ENCODE results near the gene SLC25A53.
"Not testable (repeated sequence)": the region's sequence is repeated elsewhere in the genome, so short reads cannot be mapped to it uniquely, and the experiment has no call there.

The SLC25A53 gene

DNA sequence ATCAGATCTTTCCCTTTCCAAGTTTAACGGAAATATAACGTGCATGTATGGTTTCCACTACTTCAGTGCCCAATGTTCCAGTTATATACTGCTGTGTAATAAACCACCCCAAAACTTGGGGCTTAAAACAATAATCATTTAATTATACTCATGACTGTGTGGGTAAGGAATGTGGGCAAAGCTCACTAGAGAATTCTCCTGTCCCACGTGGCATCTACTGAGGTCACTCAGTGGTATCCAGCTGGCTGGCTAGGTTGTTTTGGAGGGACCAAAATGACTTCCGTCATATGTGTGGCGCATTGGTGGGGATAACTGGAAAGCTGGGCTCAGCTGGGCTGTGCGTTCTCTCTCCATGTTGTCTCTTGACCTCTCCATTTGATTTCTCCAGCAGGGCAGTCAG lies 26.0 kb downstream of the SLC25A53 start:
- 100% methylated on average over 1 of the region's 6 CpGs for WGBS, 2 experiments (ENCODE audit: insufficient coverage in 2 of 2)
- H3K9me3 ChIP-seq (ENCODE audit: control insufficient read depth, low read length): no peaks in the 10 kb centered on the region
- peaks cover 4% of the 10 kb centered on the region for H3K36me3 ChIP-seq (ENCODE audit: control insufficient read depth, insufficient read depth, low read length)
- H3K27ac ChIP-seq (ENCODE audit: low read depth, low read length, severe bottlenecking): no peak overlapping the region
- H3K4me1 ChIP-seq (ENCODE audit: control insufficient read depth, insufficient read depth, low read length, poor library complexity, severe bottlenecking): no peaks in the 10 kb centered on the region
- H3K4me3 ChIP-seq (ENCODE audit: extremely low read depth, insufficient read depth, low read length, poor library complexity, severe bottlenecking): no peak overlapping the region

DNA sequence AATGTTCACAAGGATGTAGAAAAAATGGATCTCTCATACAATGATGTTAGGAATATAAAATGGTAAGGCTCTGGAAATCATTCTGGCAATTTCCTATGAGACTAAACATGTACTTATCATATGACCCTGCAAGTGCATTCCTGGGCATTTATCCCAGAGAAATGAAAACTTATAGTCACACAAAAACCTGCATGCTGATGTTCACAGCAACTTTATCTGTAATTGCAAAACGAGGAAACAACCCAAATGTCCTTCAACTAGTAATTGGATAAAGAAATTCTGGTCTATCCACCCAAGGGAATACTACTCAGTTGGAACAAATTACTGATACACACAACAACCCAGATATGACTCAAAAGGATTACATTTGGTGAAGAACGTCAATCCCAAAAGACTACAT lies 30.0 kb downstream of the SLC25A53 start:
- WGBS, 2 experiments (ENCODE audit: insufficient coverage in 2 of 2): no CpG with 5 or more reads among the region's 2 CpGs
- Histone ChIP-seq H3K4me1 (ENCODE audit: control insufficient read depth, insufficient read depth, low read length, poor library complexity, severe bottlenecking) (no peaks in the 10 kb centered on the region), H3K36me3 (ENCODE audit: control insufficient read depth, insufficient read depth, low read length) (peaks cover 4% of the 10 kb centered on the region), H3K27ac (ENCODE audit: low read depth, low read length, severe bottlenecking) (no peak overlapping the region), H3K9me3 (ENCODE audit: control insufficient read depth, low read length) (no peaks in the 10 kb centered on the region), H3K4me3 (ENCODE audit: extremely low read depth, insufficient read depth, low read length, poor library complexity, severe bottlenecking) (no peak overlapping the region)

GRCh38 chrX:104122829-104123228 lies 34.0 kb downstream of the SLC25A53 start:
- Histone ChIP-seq H3K4me3 (ENCODE audit: extremely low read depth, insufficient read depth, low read length, poor library complexity, severe bottlenecking) (no peak overlapping the region), H3K27ac (ENCODE audit: low read depth, low read length, severe bottlenecking) (no peak overlapping the region), H3K36me3 (ENCODE audit: control insufficient read depth, insufficient read depth, low read length) (no peaks in the 10 kb centered on the region), H3K9me3 (ENCODE audit: control insufficient read depth, low read length) (no peaks in the 10 kb centered on the region), H3K4me1 (ENCODE audit: control insufficient read depth, insufficient read depth, low read length, poor library complexity, severe bottlenecking) (no peaks in the 10 kb centered on the region)
- 93 to 94% methylated on average over 3 of the region's 5 CpGs for WGBS, 2 experiments (ENCODE audit: insufficient coverage in 2 of 2)

- Histone ChIP-seq H3K36me3 (ENCODE audit: control insufficient read depth, insufficient read depth, low read length) (no peaks in the 10 kb centered on the region), H3K4me3 (ENCODE audit: extremely low read depth, insufficient read depth, low read length, poor library complexity, severe bottlenecking) (no peak overlapping the region), H3K4me1 (ENCODE audit: control insufficient read depth, insufficient read depth, low read length, poor library complexity, severe bottlenecking) (no peaks in the 10 kb centered on the region), H3K9me3 (ENCODE audit: control insufficient read depth, low read length) (no peaks in the 10 kb centered on the region), H3K27ac (ENCODE audit: low read depth, low read length, severe bottlenecking) (no peak overlapping the region)
- 80% methylated on average over 1 of the region's 1 CpG; no CpG with 5 or more reads in 1 of the 2 experiments for WGBS, 2 experiments (ENCODE audit: insufficient coverage in 2 of 2)
These were observed 38.0 kb downstream of the SLC25A53 start for GRCh38 chrX:104118765-104119164.

- H3K4me1 ChIP-seq (ENCODE audit: control insufficient read depth, insufficient read depth, low read length, poor library complexity, severe bottlenecking): no peaks in the 10 kb centered on the region
- H3K36me3 ChIP-seq (ENCODE audit: control insufficient read depth, insufficient read depth, low read length): no peaks in the 10 kb centered on the region
- H3K27ac ChIP-seq (ENCODE audit: low read depth, low read length, severe bottlenecking): no peak overlapping the region
- no peaks in the 10 kb centered on the region for H3K9me3 ChIP-seq (ENCODE audit: control insufficient read depth, low read length)
- H3K4me3 ChIP-seq (ENCODE audit: extremely low read depth, insufficient read depth, low read length, poor library complexity, severe bottlenecking): no peak overlapping the region
These were observed 39.0 kb downstream of the SLC25A53 start for GRCh38 chrX:104117759-104118158.

DNA sequence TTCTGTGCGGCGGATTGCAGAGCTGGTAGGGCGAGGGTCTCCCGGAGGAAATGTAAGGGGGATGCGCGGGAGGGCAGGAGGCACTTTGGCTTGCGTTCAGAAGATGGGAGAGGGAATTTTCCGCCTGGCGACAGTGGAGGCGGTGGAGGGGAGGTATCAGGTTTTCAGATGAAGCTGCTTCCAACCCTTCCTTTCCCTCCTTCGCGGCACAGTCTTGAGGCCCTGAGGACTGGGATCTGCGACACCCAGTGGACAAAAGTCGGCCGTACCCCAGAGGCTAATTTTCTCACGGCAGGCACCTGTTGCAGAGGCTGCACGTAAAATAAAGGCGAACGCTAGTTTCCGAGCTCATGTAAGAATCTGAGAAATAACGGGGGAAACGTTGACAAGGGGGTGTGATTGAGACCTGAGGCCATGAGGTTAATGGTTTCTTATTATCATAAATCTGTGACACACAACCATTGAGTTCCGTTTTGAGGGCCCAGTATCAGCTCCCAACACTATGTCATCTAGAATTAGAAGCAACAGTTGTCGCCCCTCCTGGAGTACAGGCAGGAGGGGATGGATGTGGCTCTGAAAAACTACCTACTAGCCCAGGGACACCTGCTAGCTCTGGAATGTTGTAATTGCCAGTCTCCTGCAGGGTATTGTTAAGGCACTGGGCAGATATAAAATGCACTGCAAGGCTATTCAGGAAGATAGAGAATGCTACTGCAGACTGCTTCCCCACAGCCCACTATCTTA lies 43.4 kb downstream of the SLC25A53 start:
- no peaks in the 10 kb centered on the region for H3K36me3 ChIP-seq (ENCODE audit: control insufficient read depth, insufficient read depth, low read length)
- H3K9me3 ChIP-seq (ENCODE audit: control insufficient read depth, low read length): no peaks in the 10 kb centered on the region
- H3K4me3 ChIP-seq (ENCODE audit: extremely low read depth, insufficient read depth, low read length, poor library complexity, severe bottlenecking): peak overlapping the region; percentile 47
- 0% methylated on average over 5 of the region's 24 CpGs; no CpG with 5 or more reads in 1 of the 2 experiments for WGBS, 2 experiments (ENCODE audit: insufficient coverage in 2 of 2)
- H3K4me1 ChIP-seq (ENCODE audit: control insufficient read depth, insufficient read depth, low read length, poor library complexity, severe bottlenecking): no peaks in the 10 kb centered on the region
- H3K27ac ChIP-seq (ENCODE audit: low read depth, low read length, severe bottlenecking): no peak overlapping the region

DNA sequence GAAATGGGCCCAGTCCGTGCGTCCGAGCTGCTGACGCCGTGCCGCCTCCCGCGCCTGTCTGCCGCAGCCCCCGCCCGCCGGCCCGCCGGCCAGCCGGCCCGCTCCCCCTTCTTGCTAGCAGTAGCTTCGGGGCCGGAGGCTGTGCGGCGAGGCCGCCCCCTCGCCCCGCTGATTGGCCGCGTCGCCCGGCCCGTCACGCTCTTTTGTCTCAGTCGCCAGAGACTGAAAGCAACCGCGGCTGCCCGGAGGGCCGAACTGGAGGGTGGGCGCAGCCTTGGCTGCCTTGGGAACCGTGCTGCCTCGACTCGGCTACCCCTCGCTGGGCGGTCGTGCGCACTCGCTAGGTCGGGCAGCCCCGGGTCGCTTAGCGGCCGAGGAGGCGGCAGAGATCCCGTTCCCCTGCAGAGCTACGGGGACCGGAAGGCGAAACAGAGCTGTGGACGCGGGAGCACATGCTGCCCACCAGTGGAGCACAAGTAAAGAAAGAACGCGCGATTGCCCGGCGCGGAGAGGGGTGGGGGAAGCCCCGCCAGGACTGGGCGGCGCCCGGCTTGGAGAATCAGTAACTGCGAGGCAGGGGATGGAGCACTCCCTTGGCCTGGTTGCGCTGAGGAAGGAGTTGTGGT lies 44.4 kb downstream of the SLC25A53 start, which contains the start of gene ZCCHC18:
Gene ZCCHC18 (plus strand): TSS at position 198 of the 626 bp plus-strand sequence. CDS start 1,589 bp downstream, outside the sequence.
- WGBS, 2 experiments (ENCODE audit: insufficient coverage in 2 of 2): 0% methylated on average over 6 to 15 of the region's 67 CpGs
- peak within 1 kb of the TSS; percentile 47 for H3K4me3 ChIP-seq (ENCODE audit: extremely low read depth, insufficient read depth, low read length, poor library complexity, severe bottlenecking)
- H3K9me3 ChIP-seq (ENCODE audit: control insufficient read depth, low read length): no peaks in the 10 kb centered on the region
- H3K27ac ChIP-seq (ENCODE audit: low read depth, low read length, severe bottlenecking): peak within 1 kb of the TSS; percentile 86
- H3K4me1 ChIP-seq (ENCODE audit: control insufficient read depth, insufficient read depth, low read length, poor library complexity, severe bottlenecking): no peaks in the 10 kb centered on the region
- no peaks in the 10 kb centered on the region for H3K36me3 ChIP-seq (ENCODE audit: control insufficient read depth, insufficient read depth, low read length)

GRCh38 chrX:104110491-104111240 lies 46.1 kb downstream of the SLC25A53 start:
- not testable (repeated sequence) for H3K4me1 ChIP-seq (ENCODE audit: control insufficient read depth, insufficient read depth, low read length, poor library complexity, severe bottlenecking); H3K4me3 ChIP-seq (ENCODE audit: extremely low read depth, insufficient read depth, low read length, poor library complexity, severe bottlenecking); H3K27ac ChIP-seq (ENCODE audit: low read depth, low read length, severe bottlenecking); H3K9me3 ChIP-seq (ENCODE audit: control insufficient read depth, low read length); H3K36me3 ChIP-seq (ENCODE audit: control insufficient read depth, insufficient read depth, low read length)
- WGBS, 2 experiments (ENCODE audit: insufficient coverage in 2 of 2): 83 to 90% methylated on average over 2 of the region's 6 CpGs

DNA sequence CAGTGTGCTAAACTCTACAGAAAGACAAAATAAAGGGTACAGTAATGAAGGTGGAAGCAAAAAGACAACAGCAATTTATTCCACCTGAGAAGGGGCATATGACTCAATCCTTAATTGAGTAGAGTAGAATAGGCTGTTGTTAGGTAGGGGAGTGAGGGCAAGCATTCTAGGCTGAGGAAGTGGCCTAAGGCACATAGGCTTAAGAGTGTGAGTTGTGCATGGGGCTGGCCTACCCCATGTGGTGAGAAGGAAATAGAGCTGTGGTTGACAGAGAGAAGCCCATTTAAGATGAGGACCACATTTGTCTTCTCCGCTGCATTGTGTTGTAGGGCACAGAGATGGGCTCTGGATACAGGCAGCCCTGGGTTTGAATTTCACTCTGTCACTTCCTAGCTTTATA lies 47.9 kb downstream of the SLC25A53 start:
- no peaks in the 10 kb centered on the region for H3K9me3 ChIP-seq (ENCODE audit: control insufficient read depth, low read length)
- WGBS, 2 experiments (ENCODE audit: insufficient coverage in 2 of 2): 60% methylated on average over 1 of the region's 1 CpG; no CpG with 5 or more reads in 1 of the 2 experiments
- H3K4me1 ChIP-seq (ENCODE audit: control insufficient read depth, insufficient read depth, low read length, poor library complexity, severe bottlenecking): no peaks in the 10 kb centered on the region
- no peak overlapping the region for H3K27ac ChIP-seq (ENCODE audit: low read depth, low read length, severe bottlenecking)
- H3K36me3 ChIP-seq (ENCODE audit: control insufficient read depth, insufficient read depth, low read length): no peaks in the 10 kb centered on the region
- H3K4me3 ChIP-seq (ENCODE audit: extremely low read depth, insufficient read depth, low read length, poor library complexity, severe bottlenecking): no peak overlapping the region

DNA sequence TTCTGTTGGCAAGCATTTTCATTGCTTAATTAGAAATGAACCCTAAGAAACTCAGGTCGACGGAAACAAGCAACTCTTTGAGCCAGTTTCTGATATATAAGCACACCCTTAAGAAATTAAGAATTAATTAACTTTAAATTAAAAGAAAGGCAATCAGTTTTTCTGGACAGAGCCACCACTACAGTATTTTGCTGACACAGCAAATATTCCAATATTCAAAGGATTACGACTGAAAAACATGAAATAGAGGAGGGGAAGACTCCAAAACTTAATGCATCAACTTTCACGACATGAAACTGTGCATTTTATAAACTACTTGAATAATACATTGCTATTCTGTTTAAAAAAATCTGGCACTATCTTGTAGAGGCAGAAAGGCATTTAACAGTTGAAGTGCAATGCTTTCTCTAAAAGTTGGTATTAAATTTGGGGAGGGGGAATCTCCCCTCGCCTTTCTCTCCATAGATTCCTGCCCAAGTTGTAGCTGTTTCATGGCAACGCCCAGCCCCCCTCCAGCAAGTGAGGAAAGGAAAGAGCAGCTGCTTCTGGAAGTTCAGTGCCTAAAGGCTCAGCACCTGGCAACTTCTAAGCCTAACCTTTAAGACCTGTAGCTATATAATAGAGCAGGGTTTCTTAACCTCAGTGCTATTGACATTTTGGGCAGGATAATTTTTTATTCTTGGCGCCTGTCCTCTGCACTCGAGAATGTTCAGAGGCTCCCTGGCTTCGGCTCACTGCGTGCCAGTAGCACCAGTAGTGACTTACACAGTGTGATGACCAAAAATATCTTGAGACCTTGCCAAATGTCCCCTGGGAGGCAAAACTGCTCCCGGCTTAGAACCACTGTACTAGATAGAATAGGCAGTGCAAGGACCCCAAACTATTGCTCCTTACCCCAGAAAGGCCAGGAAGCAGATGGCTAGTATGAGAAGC lies 51.2 kb downstream of the SLC25A53 start:
- H3K4me3 ChIP-seq (ENCODE audit: extremely low read depth, insufficient read depth, low read length, poor library complexity, severe bottlenecking): no peak overlapping the region
- no peak overlapping the region for H3K27ac ChIP-seq (ENCODE audit: low read depth, low read length, severe bottlenecking)
- no peaks in the 10 kb centered on the region for H3K36me3 ChIP-seq (ENCODE audit: control insufficient read depth, insufficient read depth, low read length)
- 80 to 89% methylated on average over 1 to 4 of the region's 11 CpGs for WGBS, 2 experiments (ENCODE audit: insufficient coverage in 2 of 2)
- H3K4me1 ChIP-seq (ENCODE audit: control insufficient read depth, insufficient read depth, low read length, poor library complexity, severe bottlenecking): no peaks in the 10 kb centered on the region
- no peaks in the 10 kb centered on the region for H3K9me3 ChIP-seq (ENCODE audit: control insufficient read depth, low read length)

All from mesodermal cell (in vitro differentiated cells).